Retinal pigment epithelial cell (primary cell): ENCODE measurements around the gene ZNHIT6.
"Not testable (repeated sequence)": the region's sequence is repeated elsewhere in the genome, so short reads cannot be mapped to it uniquely, and the experiment has no call there.

ENCODE experiments used
- DNase-seq: peaks from one replicate; pipeline ENCODE4 v3.0.0-alpha.2; 2010; ENCODE audit warnings: low read depth
- H3K4me3 ChIP-seq: 2 replicates; pipeline ENCODE4 v1.5.1; 2011; ENCODE audit warnings: mild to moderate bottlenecking, low read length, control low read depth, moderate library complexity
- CTCF ChIP-seq: conservative IDR thresholded peaks from 2 replicates; pipeline ENCODE4 v1.5.1; 2011; ENCODE audit warnings: low read depth, low read length, control low read depth, inconsistent platforms

ZNHIT6 gene

GRCh38 chr1:85718678-85719340 lies 10.6 kb upstream of the ZNHIT6 start:
- TF ChIP-seq CTCF, result no peak
- no peak overlapping the region for H3K4me3 ChIP-seq

GRCh38 chr1:85714418-85715114 lies 6.3 kb upstream of the ZNHIT6 start:
- DNase-seq, H3K4me3 ChIP-seq: not testable (repeated sequence)

More at GRCh38 chr1:85718678-85719340, 10.6 kb upstream of the ZNHIT6 start:
- no peak for DNase-seq

- no peak for DNase-seq
- H3K4me3 ChIP-seq, result peak overlapping the region; percentile 81
- no peak for TF ChIP-seq CTCF
Observed at GRCh38 chr1:85708829-85709227, 595 bp upstream of the ZNHIT6 start.

- peak overlapping the region; percentile 81 for H3K4me3 ChIP-seq
- TF ChIP-seq CTCF, result no peak
- no peak for DNase-seq
Observed at GRCh38 chr1:85707267-85707989, 805 bp downstream of the ZNHIT6 start.

- no peak for TF ChIP-seq CTCF
- DNase-seq, result no peak
- no peak overlapping the region for H3K4me3 ChIP-seq
Observed at GRCh38 chr1:85705940-85706339, 2.3 kb downstream of the ZNHIT6 start.

- TF ChIP-seq CTCF, result no peak
- no peak for DNase-seq
- no peak overlapping the region for H3K4me3 ChIP-seq
Observed at GRCh38 chr1:85700422-85700821, 7.8 kb downstream of the ZNHIT6 start.

- no peak overlapping the region for H3K4me3 ChIP-seq
- DNase-seq, result no peak
- TF ChIP-seq CTCF, result no peak
Observed at GRCh38 chr1:85697895-85698294, 10.3 kb downstream of the ZNHIT6 start.
